ENCODE data around the gene KRTAP10-5. TPM values are rescaled to one million over a fixed set of nuclear protein-coding genes. Genes with fewer than 3 reads are reported as not detected.
A peak's percentile ranks its signal among the peaks of the same experiment; 100 is the strongest.

KRTAP10-5 gene
- total and polyA plus RNA-seq, 9 of the 15 experiments (the other 6 are each of a cell fraction or from before 2014, with no cell fraction given) = not detected

- TF ChIP-seq ZNF584 (CRISPR knock-in tag; IDR thresholded peaks at IDR 0.05; ENCODE audit: low read depth) (0 out of 2 replicates have a peak, but pooled peaks have one; percentile 49), MBD2 (IDR thresholded peaks at IDR 0.05; ENCODE audit: borderline replicate concordance, low read depth) (0 out of 2 replicates have a peak, but pooled peaks have one; percentile 29), ZNF324 (CRISPR knock-in tag; IDR thresholded peaks at IDR 0.05) (no peak), SNRNP70 (optimal IDR thresholded peaks at IDR 0.05; ENCODE audit: low read depth, low read length) (no peak), ZNF449 (CRISPR knock-in tag; IDR thresholded peaks at IDR 0.05) (no peak), DIDO1 (tag; IDR thresholded peaks at IDR 0.05; ENCODE audit: low read depth) (peak; percentile 60; the same call in 1 of the 2 replicates), THRAP3 (IDR thresholded peaks at IDR 0.05; ENCODE audit: borderline replicate concordance) (no peak), CREB5 (CRISPR knock-in tag; IDR thresholded peaks at IDR 0.05) (no peak), ZNF589 (CRISPR knock-in tag; IDR thresholded peaks at IDR 0.05; ENCODE audit: low read depth) (peak; percentile 76), ZNF398 (CRISPR knock-in tag; IDR thresholded peaks at IDR 0.05) (no peak), HMGXB4 (CRISPR knock-in tag; IDR thresholded peaks at IDR 0.05) (no peak), ZSCAN29 (IDR thresholded peaks at IDR 0.05) (no peak), KLF10 (CRISPR knock-in tag; IDR thresholded peaks at IDR 0.05) (no peak), HNRNPL (IDR thresholded peaks at IDR 0.05; ENCODE audit: low read depth, low read length) (no peak), PHB2 (IDR thresholded peaks at IDR 0.05; ENCODE audit: low read depth) (no peak; the same call in 1 of the 2 replicates), HNRNPK (IDR thresholded peaks at IDR 0.05; ENCODE audit: low read depth, low read length, poor library complexity, severe bottlenecking) (no peak), CC2D1A (IDR thresholded peaks at IDR 0.05) (no peak; the same call in 1 of the 2 replicates), SMAD1 (IDR thresholded peaks at IDR 0.05; ENCODE audit: low read depth, low read length, partially characterized antibody) (no peak), PHTF2 (CRISPR knock-in tag; IDR thresholded peaks at IDR 0.05) (no peak), SRSF3 (IDR thresholded peaks at IDR 0.05; ENCODE audit: insufficient read depth, low read length) (no peak), TBP (optimal IDR thresholded peaks at IDR 0.05; ENCODE audit: low read depth, low read length) (no peak), ZNF239 (CRISPR knock-in tag; IDR thresholded peaks at IDR 0.05) (no peak)
Measured at GRCh38 chr21:44593598-44594405, 13.4 kb upstream of the KRTAP10-5 start (continued).
